ENCODE data around the gene PLEKHG4.

Gene PLEKHG4

GRCh38 chr16:67252609-67253497, 26.5 kb upstream of the PLEKHG4 start:
- H3K4me3 ChIP-seq (replicated peaks; ENCODE audit: low read depth, low read length): no peak overlapping the region
- no peak for DNase-seq (ENCODE audit: low read depth)
- TF ChIP-seq, protein P1, sequence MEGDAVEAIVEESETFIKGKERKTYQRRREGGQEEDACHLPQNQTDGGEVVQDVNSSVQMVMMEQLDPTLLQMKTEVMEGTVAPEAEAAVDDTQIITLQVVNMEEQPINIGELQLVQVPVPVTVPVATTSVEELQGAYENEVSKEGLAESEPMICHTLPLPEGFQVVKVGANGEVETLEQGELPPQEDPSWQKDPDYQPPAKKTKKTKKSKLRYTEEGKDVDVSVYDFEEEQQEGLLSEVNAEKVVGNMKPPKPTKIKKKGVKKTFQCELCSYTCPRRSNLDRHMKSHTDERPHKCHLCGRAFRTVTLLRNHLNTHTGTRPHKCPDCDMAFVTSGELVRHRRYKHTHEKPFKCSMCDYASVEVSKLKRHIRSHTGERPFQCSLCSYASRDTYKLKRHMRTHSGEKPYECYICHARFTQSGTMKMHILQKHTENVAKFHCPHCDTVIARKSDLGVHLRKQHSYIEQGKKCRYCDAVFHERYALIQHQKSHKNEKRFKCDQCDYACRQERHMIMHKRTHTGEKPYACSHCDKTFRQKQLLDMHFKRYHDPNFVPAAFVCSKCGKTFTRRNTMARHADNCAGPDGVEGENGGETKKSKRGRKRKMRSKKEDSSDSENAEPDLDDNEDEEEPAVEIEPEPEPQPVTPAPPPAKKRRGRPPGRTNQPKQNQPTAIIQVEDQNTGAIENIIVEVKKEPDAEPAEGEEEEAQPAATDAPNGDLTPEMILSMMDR (IDR thresholded peaks at IDR 0.05; ENCODE audit: low read length, missing control alignments): no peak

DNA sequence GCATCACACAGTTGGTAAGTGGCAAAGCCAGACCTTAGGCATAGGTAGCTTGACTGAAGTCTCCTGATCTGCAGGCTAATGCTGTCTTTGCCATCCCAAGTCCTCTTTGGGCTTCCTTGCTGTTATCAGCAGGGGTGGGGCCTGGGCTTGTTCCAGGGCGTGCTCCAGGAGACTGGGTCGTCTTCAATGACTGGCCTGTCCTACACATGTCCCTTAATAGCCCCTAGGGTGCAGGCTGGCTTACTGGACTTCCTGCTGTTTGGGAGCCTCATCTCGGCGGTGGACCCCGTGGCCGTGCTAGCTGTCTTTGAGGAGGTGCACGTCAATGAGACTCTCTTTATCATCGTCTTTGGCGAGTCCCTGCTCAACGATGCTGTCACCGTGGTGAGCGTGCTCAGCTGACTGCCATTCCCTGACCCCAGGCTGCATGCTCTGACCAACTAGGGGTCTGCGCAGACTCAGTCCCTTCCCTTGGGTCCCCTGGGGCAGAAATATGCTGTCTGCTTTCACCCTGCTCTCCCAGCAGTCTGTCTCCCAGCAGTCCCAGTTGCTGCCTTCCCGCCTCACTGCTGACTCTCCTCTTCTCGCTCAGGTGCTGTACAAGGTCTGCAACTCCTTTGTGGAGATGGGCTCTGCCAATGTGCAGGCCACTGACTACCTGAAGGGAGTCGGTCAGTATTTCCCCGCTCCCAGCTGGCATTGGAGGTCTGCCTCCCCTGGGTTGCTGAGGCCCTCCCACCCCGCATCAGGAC, 24.4 kb upstream of the PLEKHG4 start:
- no peak overlapping the region for H3K4me3 ChIP-seq (replicated peaks; ENCODE audit: low read depth, low read length)
- TF ChIP-seq, protein P1 (IDR thresholded peaks at IDR 0.05; ENCODE audit: low read length, missing control alignments): no peak
- no peak for DNase-seq (ENCODE audit: low read depth)

GRCh38 chr16:67255553-67256221, 23.6 kb upstream of the PLEKHG4 start:
- DNase-seq (ENCODE audit: low read depth): no peak
- TF ChIP-seq, protein P1 (IDR thresholded peaks at IDR 0.05; ENCODE audit: low read length, missing control alignments): no peak
- H3K4me3 ChIP-seq (replicated peaks; ENCODE audit: low read depth, low read length): no peak overlapping the region

DNA sequence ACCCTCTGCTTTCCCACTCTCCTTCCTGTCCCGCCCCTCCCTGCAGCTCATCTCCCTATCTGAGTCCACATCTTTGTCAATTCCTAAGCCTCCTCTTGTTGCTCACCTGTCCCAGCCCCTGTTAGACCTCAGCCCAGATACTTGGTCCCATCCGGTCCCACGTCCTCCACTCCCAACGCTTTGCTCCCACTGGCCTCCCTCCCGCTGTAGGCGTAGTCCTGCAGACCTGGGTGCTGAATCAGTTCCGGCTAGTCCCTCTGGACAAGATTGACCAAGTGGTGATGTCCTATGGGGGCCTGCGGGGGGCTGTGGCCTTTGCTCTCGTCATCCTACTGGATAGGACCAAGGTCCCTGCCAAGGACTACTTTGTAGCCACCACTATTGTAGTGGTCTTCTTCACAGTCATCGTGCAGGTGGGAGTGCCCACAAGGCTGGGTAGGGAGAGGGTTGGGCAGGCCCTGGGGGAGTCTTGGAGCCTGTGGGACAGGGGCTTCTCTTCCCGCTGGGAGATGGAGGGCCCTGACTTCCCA, 22.6 kb upstream of the PLEKHG4 start:
- TF ChIP-seq, protein P1 (IDR thresholded peaks at IDR 0.05; ENCODE audit: low read length, missing control alignments): no peak
- DNase-seq (ENCODE audit: low read depth): no peak
- H3K4me3 ChIP-seq (replicated peaks; ENCODE audit: low read depth, low read length): no peak overlapping the region

GRCh38 chr16:67257486-67258160, 21.7 kb upstream of the PLEKHG4 start:
- DNase-seq (ENCODE audit: low read depth): no peak
- H3K4me3 ChIP-seq (replicated peaks; ENCODE audit: low read depth, low read length): no peak overlapping the region
- TF ChIP-seq, protein P1 (IDR thresholded peaks at IDR 0.05; ENCODE audit: low read length, missing control alignments): no peak

GRCh38 chr16:67258161-67258835, 21.0 kb upstream of the PLEKHG4 start:
- TF ChIP-seq, protein P1 (IDR thresholded peaks at IDR 0.05; ENCODE audit: low read length, missing control alignments): no peak
- H3K4me3 ChIP-seq (replicated peaks; ENCODE audit: low read depth, low read length): no peak overlapping the region
- no peak for DNase-seq (ENCODE audit: low read depth)

All from fibroblast of pulmonary artery (primary cell).